HG03432 (cell line): ENCODE measurements around the gene MRPS18C.

Source experiments
- ATAC-seq: cut with Tn5 transposase; IDR thresholded peaks from one replicate; pipeline ENCODE4 v1.9.1; 2021; ENCODE audit warnings: mild to moderate bottlenecking, moderate library complexity; ENCODE audit not compliant: unreplicated experiment

Gene MRPS18C

GRCh38 chr4:83455281-83456183 is at the start of gene MRPS18C, which contains the start of gene HELQ:
Gene MRPS18C (plus strand): TSS chr4:83456058. CDS start chr4:83456078, 20 bp downstream.
Gene HELQ (minus strand): TSS chr4:83455823. CDS start chr4:83455693, 130 bp downstream.
- peak; percentile 95 for ATAC-seq

- ATAC-seq: no peak
Observed at GRCh38 chr4:83408908-83409307, 47.0 kb upstream of the MRPS18C start.

- no peak for ATAC-seq
Observed at GRCh38 chr4:83413676-83414075, 42.2 kb upstream of the MRPS18C start.

GRCh38 chr4:83417566-83417965 is 38.3 kb upstream of the MRPS18C start:
- ATAC-seq: no peak

- ATAC-seq: no peak
Observed at GRCh38 chr4:83418211-83418610, 37.6 kb upstream of the MRPS18C start.

- ATAC-seq: no peak
Observed at GRCh38 chr4:83431200-83431599, 24.7 kb upstream of the MRPS18C start.

- ATAC-seq: no peak
Observed at GRCh38 chr4:83436680-83437079, 19.2 kb upstream of the MRPS18C start.

- no peak for ATAC-seq
Observed at GRCh38 chr4:83438719-83439118, 17.1 kb upstream of the MRPS18C start.

GRCh38 chr4:83440148-83440814 is 15.6 kb upstream of the MRPS18C start:
- no peak for ATAC-seq

GRCh38 chr4:83440899-83441298 is 15.0 kb upstream of the MRPS18C start:
- peak; percentile 66 for ATAC-seq

- no peak for ATAC-seq
Observed at GRCh38 chr4:83449009-83449408, 6.8 kb upstream of the MRPS18C start.

GRCh38 chr4:83454686-83455085 is 1.2 kb upstream of the MRPS18C start:
- ATAC-seq: no peak

GRCh38 chr4:83456184-83456501 is 285 bp downstream of the MRPS18C start:
- no peak for ATAC-seq

GRCh38 chr4:83473423-83473822 is 17.6 kb downstream of the MRPS18C start:
- ATAC-seq: no peak

- no peak for ATAC-seq
Observed at GRCh38 chr4:83473966-83474365, 18.1 kb downstream of the MRPS18C start.

- peak; percentile 97 for ATAC-seq
Observed at GRCh38 chr4:83484500-83485461, 28.9 kb downstream of the MRPS18C start, which contains the start of gene ABRAXAS1. Gene ABRAXAS1 (minus strand): TSS chr4:83485100. CDS start chr4:83485072, 28 bp downstream.

- ATAC-seq: no peak
Observed at GRCh38 chr4:83486457-83487129, 30.7 kb downstream of the MRPS18C start.

GRCh38 chr4:83489711-83490326 is 34.0 kb downstream of the MRPS18C start:
- ATAC-seq: no peak

GRCh38 chr4:83490876-83491450 is 35.1 kb downstream of the MRPS18C start:
- peak; percentile 85 for ATAC-seq
